CD4-positive, alpha-beta T cell treated with Interleukin-15 for 4 hours (primary cell): ENCODE data around the gene ADRA2B.
"Not testable (repeated sequence)": the region's sequence is repeated elsewhere in the genome, so short reads cannot be mapped to it uniquely, and the experiment has no call there.

Source experiments
- DNase-seq: peaks from one replicate; pipeline ENCODE4 v3.0.0-alpha.2; 2020; ENCODE audit warnings: low spot score

The ADRA2B gene

GRCh38 chr2:96067098-96067660 lies 49.2 kb downstream of the ADRA2B start:
- DNase-seq: not testable (repeated sequence)

GRCh38 chr2:96066511-96066910 lies 49.9 kb downstream of the ADRA2B start:
- DNase-seq: not testable (repeated sequence)

- not testable (repeated sequence) for DNase-seq
Observed at GRCh38 chr2:96065954-96066353, 50.4 kb downstream of the ADRA2B start.

GRCh38 chr2:96065381-96065930 lies 50.9 kb downstream of the ADRA2B start:
- DNase-seq: no peak

- not testable (repeated sequence) for DNase-seq
Observed at GRCh38 chr2:96064760-96065159, 51.6 kb downstream of the ADRA2B start.

GRCh38 chr2:96064047-96064675 lies 52.2 kb downstream of the ADRA2B start:
- DNase-seq: not testable (repeated sequence)

- DNase-seq: peak; percentile 10
Observed at GRCh38 chr2:96063116-96063899, 53.1 kb downstream of the ADRA2B start.
